Astrocyte of the spinal cord (primary cell): Measurements from ENCODE around the gene C2CD4B.

Experiments
- DNase-seq: peaks from one replicate; pipeline ENCODE4 v3.0.0; 2011; ENCODE audit warnings: low read depth, low spot score
- H3K4me3 ChIP-seq: 2 replicates; pipeline ENCODE4 v1.5.1; 2011; ENCODE audit warnings: low read depth, mild to moderate bottlenecking, low read length, moderate library complexity
- in situ Hi-C: cut with HindIII; loops from 2 replicates; pipeline ENCODE4 v1.10.0; 2017; ENCODE audit warnings: low sequenced_read_pairs
- TF ChIP-seq, protein P1 (sequence below): IDR thresholded peaks from 2 replicates; pipeline ENCODE4 v1.5.1; 2012; ENCODE audit warnings: low read depth, mild to moderate bottlenecking, low read length, inconsistent platforms

Gene C2CD4B

DNA sequence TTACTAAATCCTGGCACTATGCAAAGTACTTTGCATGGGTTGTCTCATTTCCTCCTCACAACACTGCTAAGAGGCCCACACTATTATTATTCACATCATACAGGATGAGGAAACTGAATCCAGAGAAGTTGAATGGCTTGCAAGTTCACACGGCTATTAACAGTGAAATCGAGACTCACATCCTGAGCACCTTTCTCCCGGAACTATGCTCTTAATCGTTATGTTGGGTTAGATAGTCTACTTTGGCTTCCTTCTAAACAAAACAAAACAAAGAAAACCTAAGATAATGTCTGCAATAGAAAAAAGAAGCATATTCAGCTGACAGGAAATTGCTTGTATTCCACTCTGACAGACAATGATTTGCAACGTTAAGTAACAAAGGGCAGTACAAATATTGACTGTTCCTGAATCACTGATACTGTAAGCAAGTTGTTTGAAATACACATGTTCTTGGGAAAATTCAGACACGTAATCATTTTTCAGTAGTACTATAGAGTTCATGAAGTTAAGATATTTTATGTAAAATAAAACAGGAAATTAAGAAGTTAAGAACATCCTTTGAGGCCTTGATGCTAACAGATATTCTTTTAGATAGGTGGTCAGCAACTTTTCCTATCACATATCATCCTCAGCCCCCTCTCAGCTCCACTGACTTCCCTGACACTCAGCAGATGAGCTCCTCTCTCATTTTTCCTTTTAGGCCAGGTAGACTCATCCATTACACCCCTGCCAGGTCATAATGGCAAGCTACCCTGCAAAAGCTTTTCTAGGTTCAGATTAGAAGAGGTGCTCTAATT, 40.7 kb downstream of the C2CD4B start:
- no peak overlapping the region for H3K4me3 ChIP-seq
- in situ Hi-C loops, result no loop called here
- TF ChIP-seq, protein P1, sequence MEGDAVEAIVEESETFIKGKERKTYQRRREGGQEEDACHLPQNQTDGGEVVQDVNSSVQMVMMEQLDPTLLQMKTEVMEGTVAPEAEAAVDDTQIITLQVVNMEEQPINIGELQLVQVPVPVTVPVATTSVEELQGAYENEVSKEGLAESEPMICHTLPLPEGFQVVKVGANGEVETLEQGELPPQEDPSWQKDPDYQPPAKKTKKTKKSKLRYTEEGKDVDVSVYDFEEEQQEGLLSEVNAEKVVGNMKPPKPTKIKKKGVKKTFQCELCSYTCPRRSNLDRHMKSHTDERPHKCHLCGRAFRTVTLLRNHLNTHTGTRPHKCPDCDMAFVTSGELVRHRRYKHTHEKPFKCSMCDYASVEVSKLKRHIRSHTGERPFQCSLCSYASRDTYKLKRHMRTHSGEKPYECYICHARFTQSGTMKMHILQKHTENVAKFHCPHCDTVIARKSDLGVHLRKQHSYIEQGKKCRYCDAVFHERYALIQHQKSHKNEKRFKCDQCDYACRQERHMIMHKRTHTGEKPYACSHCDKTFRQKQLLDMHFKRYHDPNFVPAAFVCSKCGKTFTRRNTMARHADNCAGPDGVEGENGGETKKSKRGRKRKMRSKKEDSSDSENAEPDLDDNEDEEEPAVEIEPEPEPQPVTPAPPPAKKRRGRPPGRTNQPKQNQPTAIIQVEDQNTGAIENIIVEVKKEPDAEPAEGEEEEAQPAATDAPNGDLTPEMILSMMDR, result no peak
- peak; percentile 56 for DNase-seq

DNA sequence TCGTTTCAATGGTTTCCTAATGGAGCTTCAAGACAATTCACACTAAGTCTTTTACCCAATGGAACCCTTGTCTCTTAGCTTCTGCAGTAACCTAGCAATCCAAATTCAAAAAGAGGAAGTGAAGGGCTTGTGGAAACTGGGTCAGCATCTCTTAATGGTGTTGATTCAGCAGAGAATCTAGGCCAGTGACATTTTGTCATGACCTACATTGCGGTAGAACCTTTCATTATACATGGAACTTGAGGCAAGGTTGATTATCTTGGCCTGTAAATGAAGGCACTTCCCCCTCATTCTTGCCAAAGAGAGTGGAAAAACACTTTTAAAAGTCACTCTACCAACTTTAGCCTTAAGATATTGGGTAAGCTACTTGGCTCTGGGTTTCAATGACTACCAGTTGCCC, 42.8 kb downstream of the C2CD4B start:
- no peak for DNase-seq
- H3K4me3 ChIP-seq, result no peak overlapping the region
- in situ Hi-C loops, result no loop called here
- TF ChIP-seq, protein P1, result no peak

DNA sequence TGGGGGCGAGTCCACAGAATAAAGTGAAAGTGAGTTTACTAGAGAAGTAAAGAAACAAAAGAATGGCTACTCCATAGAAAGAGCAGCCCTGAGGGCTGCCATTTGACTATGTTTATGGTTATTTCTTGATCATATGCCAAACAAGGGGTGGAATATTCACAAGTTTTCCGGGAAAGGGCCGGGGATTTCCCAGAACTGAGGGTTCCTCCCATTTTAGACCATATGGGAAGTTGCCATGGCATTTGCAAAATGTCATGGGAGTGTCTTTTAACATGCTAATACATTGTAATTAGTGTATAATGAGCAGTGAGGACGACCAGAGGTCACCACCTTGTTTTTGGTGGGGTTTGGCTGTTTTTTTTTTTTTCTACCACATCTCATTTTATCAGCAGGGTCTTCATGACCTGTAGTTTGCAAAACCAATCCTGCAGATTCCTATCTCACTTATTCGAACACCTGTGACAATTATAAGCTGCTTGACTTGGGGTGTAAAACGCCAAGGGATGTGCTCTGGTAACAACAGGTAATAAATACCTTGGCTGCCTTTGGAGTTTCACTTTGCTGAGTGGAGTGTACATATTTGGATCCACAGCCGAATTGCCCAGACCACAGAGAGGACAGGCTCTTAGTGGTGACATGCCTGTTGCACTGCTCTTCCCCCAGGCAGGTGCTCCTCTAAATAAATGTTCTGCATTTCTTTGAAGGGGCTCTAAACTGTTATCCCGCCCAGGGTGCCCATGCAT, 43.6 kb downstream of the C2CD4B start:
- TF ChIP-seq, protein P1, result no peak
- H3K4me3 ChIP-seq, result no peak overlapping the region
- no peak for DNase-seq
- in situ Hi-C loops, result no loop called here

DNA sequence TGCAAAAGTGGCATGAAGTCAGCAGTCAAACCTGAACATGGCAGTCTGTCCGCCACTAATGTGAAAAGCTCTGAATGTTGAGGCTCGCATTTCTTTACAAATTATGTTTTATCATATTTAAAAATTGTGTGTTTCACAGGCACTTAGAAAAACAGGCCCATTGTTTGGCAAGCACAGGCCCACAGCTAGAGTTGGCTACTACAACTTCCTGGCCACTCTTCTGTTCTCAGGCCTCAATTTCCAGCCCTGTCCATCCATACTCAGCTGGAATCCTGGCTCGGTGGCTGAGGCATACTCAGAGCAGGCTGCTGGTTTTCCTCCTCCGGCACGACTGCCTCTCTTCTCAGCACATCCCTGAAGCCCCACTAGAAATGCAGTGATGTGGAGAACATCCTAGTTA, 44.3 kb downstream of the C2CD4B start:
- TF ChIP-seq, protein P1, result no peak
- no peak for DNase-seq
- in situ Hi-C loops, result no loop called here
- H3K4me3 ChIP-seq, result no peak overlapping the region

DNA sequence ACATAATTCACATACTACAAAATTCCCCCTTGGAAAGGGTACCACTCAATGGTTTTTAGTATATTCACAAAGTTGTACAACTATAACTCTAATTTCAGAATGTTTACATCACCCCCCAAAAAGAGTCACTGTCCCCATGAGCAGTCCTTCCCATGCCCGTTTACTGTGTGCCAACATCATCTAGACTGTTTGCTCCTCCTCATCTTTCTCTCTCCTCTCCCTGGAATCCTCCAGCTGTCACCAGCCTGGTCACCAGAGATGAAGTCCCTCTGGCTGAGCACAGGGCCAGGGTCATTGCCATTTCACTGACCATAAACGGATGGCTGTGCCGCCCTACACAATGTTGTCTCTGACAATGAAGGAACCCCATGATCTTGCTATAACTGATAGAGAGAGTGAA, 45.2 kb downstream of the C2CD4B start:
- no peak for DNase-seq
- TF ChIP-seq, protein P1, result no peak
- in situ Hi-C loops, result no loop called here
- H3K4me3 ChIP-seq, result no peak overlapping the region

DNA sequence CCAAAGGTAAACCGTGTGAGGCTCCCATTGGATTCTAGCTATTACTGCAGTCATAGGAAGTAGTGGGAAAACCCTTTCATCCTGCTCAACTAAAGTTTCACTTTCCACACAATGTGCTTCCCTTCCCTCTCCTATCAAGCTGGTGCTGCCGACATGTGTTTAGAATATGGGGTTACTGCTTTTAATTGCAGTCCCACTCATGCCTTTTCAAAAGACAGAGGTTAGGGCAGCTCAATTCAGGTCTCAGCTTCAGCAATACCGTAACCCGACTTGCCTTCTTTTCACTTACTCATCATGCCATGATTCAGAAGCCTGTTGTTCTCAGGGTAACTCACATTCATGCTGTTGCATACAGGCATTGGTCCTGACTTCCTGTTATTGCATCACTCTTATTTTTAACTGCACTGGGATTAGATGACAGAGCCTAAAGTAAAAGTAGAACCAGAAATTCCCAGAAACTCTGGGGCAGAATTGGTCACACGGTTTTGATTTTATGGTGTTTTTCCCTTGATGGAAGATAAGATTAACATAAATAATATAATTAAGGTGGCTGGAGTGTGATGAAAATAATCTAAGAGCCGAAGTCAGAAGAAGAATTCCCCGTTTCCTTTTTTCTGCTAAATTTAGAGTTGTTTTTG, 45.7 kb downstream of the C2CD4B start:
- in situ Hi-C loops, result no loop called here
- TF ChIP-seq, protein P1, result no peak

More for the DNA sequence above, 45.7 kb downstream of the C2CD4B start:
- DNase-seq, result peak; percentile 93
- H3K4me3 ChIP-seq, result no peak overlapping the region
